RWPE2 (cell line): Measurements from ENCODE around the gene PLCG1.
A peak's percentile ranks its signal among the peaks of the same experiment; 100 is the strongest.
"Not testable (repeated sequence)": the region's sequence is repeated elsewhere in the genome, so short reads cannot be mapped to it uniquely, and the experiment has no call there.

Experiments used
- ATAC-seq: fragments of 200-7000 bp; cut with Tn5 transposase; 3 replicates; pipeline ENCODE4 v1.9.1; 2021; ENCODE audit warnings: low read depth
- DNase-seq: peaks from one replicate; pipeline ENCODE4 v3.0.0-alpha.2; 2020; ENCODE audit warnings: low spot score
- H3K27ac ChIP-seq: fragments of 450-650 bp; 2 replicates; pipeline ENCODE4 v1.5.1; 2017; ENCODE audit warnings: mild to moderate bottlenecking; ENCODE audit not compliant: poor library complexity, severe bottlenecking
- H3K27me3 ChIP-seq: fragments of 250-450 bp; sonication (Bioruptor Pico); 2 replicates; pipeline ENCODE4 v1.5.1; 2021; ENCODE audit warnings: mild to moderate bottlenecking, moderate library complexity; ENCODE audit not compliant: insufficient read depth, poor library complexity, severe bottlenecking
- H3K36me3 ChIP-seq: fragments of 250-450 bp; sonication (Bioruptor Pico); 2 replicates; pipeline ENCODE4 v1.5.1; 2020; ENCODE audit warnings: low read depth, mild to moderate bottlenecking, moderate library complexity
- H3K4me1 ChIP-seq: fragments of 250-450 bp; sonication (Bioruptor Pico); 2 replicates; pipeline ENCODE4 v1.5.1; 2021; ENCODE audit warnings: mild to moderate bottlenecking, moderate library complexity; ENCODE audit not compliant: insufficient read depth, poor library complexity, severe bottlenecking
- H3K4me3 ChIP-seq: fragments of 250-450 bp; sonication (Bioruptor Pico); 2 replicates; pipeline ENCODE4 v1.5.1; 2021; ENCODE audit warnings: mild to moderate bottlenecking, moderate library complexity; ENCODE audit not compliant: severe bottlenecking
- H3K9me3 ChIP-seq: fragments of 250-450 bp; sonication (Bioruptor Pico); 2 replicates; pipeline ENCODE4 v1.5.1; 2021; ENCODE audit warnings: mild to moderate bottlenecking, moderate library complexity; ENCODE audit not compliant: severe bottlenecking
- CTCF ChIP-seq: fragments of 450-650 bp; IDR thresholded peaks from one replicate; pipeline ENCODE4 v1.5.1; 2017; ENCODE audit warnings: mild to moderate bottlenecking, moderate library complexity; ENCODE audit not compliant: poor library complexity, severe bottlenecking

PLCG1 gene

GRCh38 chr20:41126719-41127118 is 10.6 kb upstream of the PLCG1 start:
- Histone ChIP-seq H3K27ac (no peak overlapping the region), H3K36me3 (peaks cover 68% of the 10 kb centered on the region), H3K27me3 (no peaks in the 10 kb centered on the region), H3K4me3 (no peak overlapping the region), H3K9me3 (no peaks in the 10 kb centered on the region), H3K4me1 (no peaks in the 10 kb centered on the region)
- peak; percentile 54 for DNase-seq
- peak; percentile 8; the same call in 2 of the 3 replicates for ATAC-seq
- TF ChIP-seq CTCF = no peak

DNA sequence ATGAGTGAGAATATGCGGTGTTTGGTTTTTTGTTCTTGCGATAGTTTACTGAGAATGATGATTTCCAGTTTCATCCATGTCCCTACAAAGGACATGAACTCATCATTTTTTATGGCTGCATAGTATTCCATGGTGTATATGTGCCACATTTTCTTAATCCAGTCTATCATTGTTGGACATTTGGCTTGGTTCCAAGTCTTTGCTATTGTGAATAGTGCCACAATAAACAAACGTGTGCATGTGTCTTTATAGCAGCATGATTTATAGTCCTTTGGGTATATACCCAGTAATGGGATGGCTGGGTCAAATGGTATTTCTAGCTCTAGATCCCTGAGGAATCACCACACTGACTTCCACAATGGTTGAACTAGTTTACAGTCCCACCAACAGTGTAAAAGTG is 9.0 kb upstream of the PLCG1 start:
- peaks cover 52% of the 10 kb centered on the region for H3K36me3 ChIP-seq
- not testable (repeated sequence) for H3K4me1 ChIP-seq, DNase-seq, H3K27me3 ChIP-seq, H3K27ac ChIP-seq, H3K4me3 ChIP-seq, ATAC-seq, H3K9me3 ChIP-seq

DNA sequence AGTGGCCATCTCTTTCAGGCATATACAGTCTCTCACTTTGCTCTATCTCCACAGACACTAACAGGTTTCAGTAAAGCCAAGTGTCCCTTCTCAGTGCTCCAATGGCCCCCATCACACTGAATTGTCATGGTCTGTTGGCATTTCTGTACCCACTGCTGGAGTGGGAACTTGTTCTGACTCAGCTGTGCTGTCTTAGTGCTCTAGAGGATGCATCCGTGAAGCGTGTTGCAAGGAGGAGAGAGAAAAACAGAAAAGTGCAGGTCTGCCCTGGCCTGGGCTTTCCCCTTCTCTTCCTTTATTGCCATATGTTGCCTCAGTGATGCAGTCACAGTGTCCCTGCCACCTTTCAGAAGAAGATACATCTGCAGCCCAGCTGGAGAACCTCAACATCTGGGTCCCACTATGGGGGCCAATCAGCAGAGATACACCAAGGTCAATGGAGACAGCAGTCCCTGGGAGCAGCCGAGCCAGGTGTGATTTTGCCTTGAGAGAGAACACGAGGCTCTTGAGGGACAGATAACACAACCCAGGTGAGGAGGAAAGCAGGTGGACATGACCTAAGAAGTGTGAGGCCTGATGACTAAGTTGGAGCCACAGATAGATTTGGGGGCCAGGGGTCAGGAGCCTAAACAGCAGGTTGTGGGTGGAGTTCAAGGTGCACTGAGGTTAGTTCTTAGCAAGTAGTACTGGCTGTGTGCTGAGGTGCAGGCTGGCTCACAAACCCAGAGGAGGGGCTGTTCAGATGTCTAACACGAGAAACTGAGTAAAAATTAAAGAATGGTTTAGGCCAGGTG is 5.6 kb upstream of the PLCG1 start:
- Histone ChIP-seq H3K9me3 (no peaks in the 10 kb centered on the region), H3K27me3 (no peaks in the 10 kb centered on the region), H3K36me3 (peaks cover 17% of the 10 kb centered on the region), H3K27ac (peak overlapping the region; percentile 1), H3K4me1 (peaks cover 9% of the 10 kb centered on the region), H3K4me3 (no peak overlapping the region)
- TF ChIP-seq CTCF = no peak
- peak; percentile 63 for DNase-seq
- ATAC-seq = no peak

DNA sequence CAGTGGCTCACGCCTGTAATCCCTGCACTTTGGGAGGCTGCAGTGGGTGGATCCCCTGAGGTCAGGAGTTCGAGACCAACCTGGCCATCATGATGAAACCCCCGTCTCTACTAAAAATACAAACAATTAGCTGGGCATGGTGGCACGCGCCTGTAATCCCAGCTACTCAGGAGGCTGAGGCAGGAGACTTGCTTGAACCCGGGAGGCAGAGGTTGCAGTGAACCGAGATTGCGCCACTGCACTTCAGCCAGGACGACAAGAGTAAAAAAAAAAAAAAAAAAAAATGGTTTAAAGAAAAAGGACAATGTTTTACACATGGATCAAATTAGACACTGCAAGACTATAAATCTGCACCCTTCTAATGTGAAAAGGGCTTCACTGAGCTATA is 5.0 kb upstream of the PLCG1 start:
- Histone ChIP-seq H3K27ac (peak overlapping the region; percentile 57), H3K36me3 (peaks cover 11% of the 10 kb centered on the region)
- not testable (repeated sequence) for DNase-seq, H3K27me3 ChIP-seq, H3K4me3 ChIP-seq, H3K9me3 ChIP-seq, H3K4me1 ChIP-seq, ATAC-seq

DNA sequence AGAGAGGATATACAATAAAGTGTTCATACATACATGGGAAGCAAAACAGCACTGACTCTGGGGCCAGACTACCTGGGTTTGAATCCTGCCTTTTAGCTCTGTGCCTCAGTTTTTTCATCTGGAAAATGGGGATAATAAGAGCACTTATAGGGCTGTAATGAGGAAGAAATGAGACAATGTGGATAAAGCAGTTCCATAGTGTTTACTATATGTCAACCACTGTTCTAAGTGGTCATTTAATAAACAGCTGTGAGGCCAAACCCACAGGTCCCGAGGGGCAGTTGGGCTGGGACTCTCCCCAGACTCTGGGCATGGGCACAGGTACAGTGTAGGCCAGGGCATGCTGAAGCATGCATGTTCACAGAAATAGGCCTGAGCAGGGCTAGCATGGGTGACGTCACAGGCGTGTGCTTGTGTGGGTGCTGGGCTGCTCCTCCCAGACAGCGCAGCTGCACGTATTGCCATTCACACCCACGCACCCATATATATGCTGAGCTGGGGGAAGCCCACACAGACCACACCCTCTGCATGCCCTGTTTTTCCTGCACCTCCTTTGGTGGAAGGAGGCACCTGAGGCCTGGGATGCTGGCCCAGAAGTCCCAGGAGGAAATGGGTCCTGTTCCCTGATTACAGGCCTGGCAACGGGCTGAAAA is 3.5 kb upstream of the PLCG1 start:
- no peaks in the 10 kb centered on the region for H3K9me3 ChIP-seq
- no peak for TF ChIP-seq CTCF
- peaks cover 9% of the 10 kb centered on the region for H3K4me1 ChIP-seq
- peak; percentile 49 for ATAC-seq
- H3K27me3 ChIP-seq = no peaks in the 10 kb centered on the region
- DNase-seq = peak; percentile 99
- H3K4me3 ChIP-seq = no peak overlapping the region
- peaks cover 4% of the 10 kb centered on the region; the same call in 1 of the 2 replicates for H3K36me3 ChIP-seq
- H3K27ac ChIP-seq = peak overlapping the region; percentile 57
